ENCODE data around the gene PPP1R37. TPM values are rescaled to one million over a fixed set of nuclear protein-coding genes. Genes with fewer than 3 reads are reported as not detected.
A peak's percentile ranks its signal among the peaks of the same experiment; 100 is the strongest.

Gene PPP1R37
- total RNA-seq, 1 experiment from 2014 or later = 33.6 TPM

DNA sequence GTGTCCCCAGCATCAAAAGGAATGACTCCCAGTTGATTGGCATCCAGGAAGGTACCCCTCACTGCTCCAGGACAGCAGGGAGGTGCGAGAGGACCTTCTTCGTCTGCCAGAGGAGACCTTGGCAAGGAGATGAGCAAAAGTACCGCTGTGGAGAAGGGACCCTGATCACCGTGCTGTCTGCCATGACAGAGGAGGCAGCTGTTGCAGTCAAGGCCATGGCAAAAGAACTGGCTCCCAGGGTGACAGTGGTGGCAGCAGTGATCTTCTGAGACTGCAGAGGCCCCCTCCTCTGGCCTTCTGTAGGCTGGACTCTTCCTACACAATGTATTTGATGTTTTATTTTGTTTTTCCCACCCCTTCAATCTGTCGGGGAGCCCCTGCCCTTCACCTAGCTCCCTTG lies 35.8 kb downstream of the PPP1R37 start:
- Histone ChIP-seq H3K9ac (ENCODE audit: extremely low read depth, insufficient read length, low read length) (no peak overlapping the region), H2AK5ac (ENCODE audit: insufficient read length, low read length) (no peak overlapping the region), H3K14ac (ENCODE audit: insufficient read depth, low read length) (no peak overlapping the region), H2BK12ac (ENCODE audit: insufficient read length, low read depth, low read length) (no peak overlapping the region), H2BK5ac (ENCODE audit: insufficient read length, low read length) (no peak overlapping the region), H3K9me3 (ENCODE audit: control insufficient read depth, low read depth, low read length) (no peaks in the 10 kb centered on the region), H3K4me1 (ENCODE audit: insufficient read depth, low read length) (no peaks in the 10 kb centered on the region; the same call in 1 of the 2 replicates), H2AFZ (ENCODE audit: low read length) (no peak overlapping the region), H4K8ac (replicated peaks; ENCODE audit: insufficient read length, low read depth, low read length) (no peak overlapping the region), H3K18ac (ENCODE audit: insufficient read length, low read depth, low read length) (no peak overlapping the region), H4K5ac (ENCODE audit: insufficient read length, low read depth, low read length) (no peak overlapping the region), H4K91ac (ENCODE audit: insufficient read length, low read depth, low read length) (no peak overlapping the region), H3K23ac (ENCODE audit: insufficient read length, low read depth, low read length) (no peak overlapping the region), H2BK120ac (ENCODE audit: low read depth, low read length, poor library complexity, severe bottlenecking) (no peak overlapping the region), H3K56ac (ENCODE audit: insufficient read length, low read depth, low read length) (no peak overlapping the region), H3K27ac (ENCODE audit: insufficient read length, low read depth, low read length) (no peak overlapping the region), H3K79me1 (ENCODE audit: insufficient read depth, low read depth, low read length, poor library complexity, severe bottlenecking) (peaks cover 6% of the 10 kb centered on the region), H3T11ph (ENCODE audit: low read length) (no peak overlapping the region), H3K4ac (ENCODE audit: low read depth, low read length) (no peak overlapping the region), H2BK20ac (ENCODE audit: low read depth, low read length, poor library complexity, severe bottlenecking) (no peak overlapping the region), H3K23me2 (ENCODE audit: insufficient read length, low read depth, low read length, poor library complexity, severe bottlenecking) (peaks cover 4% of the 10 kb centered on the region), H3K27me3 (ENCODE audit: insufficient read depth, low read length) (no peaks in the 10 kb centered on the region), H3K4me2 (ENCODE audit: insufficient read depth, insufficient read length, low read length) (no peak overlapping the region), H4K20me1 (ENCODE audit: control insufficient read depth, insufficient read depth, insufficient read length) (no peaks in the 10 kb centered on the region), H3K79me2 (ENCODE audit: insufficient read depth, low read length) (no peaks in the 10 kb centered on the region; the same call in 1 of the 2 replicates), H2BK15ac (ENCODE audit: low read depth, low read length) (no peak overlapping the region)
- H3K36me3 Mint-ChIP-seq (ENCODE audit: insufficient read depth in 1 of 3, low read depth in 3 of 3) = no peaks in the 10 kb centered on the region; a peak in 2 of 7 replicates
- no CpG with 5 or more reads among the region's 5 CpGs for WGBS (ENCODE audit: extremely low coverage, insufficient read length, low lambda C conversion rate)
- DNase-seq = no peak
- H3K9me3 Mint-ChIP-seq = no peaks in the 10 kb centered on the region
- peaks cover 20 to 27% of the 10 kb centered on the region in 2 experiments for H3K4me1 Mint-ChIP-seq
- H3K27me3 Mint-ChIP-seq (ENCODE audit: low read depth) = no peaks in the 10 kb centered on the region
- TF ChIP-seq, protein P1, sequence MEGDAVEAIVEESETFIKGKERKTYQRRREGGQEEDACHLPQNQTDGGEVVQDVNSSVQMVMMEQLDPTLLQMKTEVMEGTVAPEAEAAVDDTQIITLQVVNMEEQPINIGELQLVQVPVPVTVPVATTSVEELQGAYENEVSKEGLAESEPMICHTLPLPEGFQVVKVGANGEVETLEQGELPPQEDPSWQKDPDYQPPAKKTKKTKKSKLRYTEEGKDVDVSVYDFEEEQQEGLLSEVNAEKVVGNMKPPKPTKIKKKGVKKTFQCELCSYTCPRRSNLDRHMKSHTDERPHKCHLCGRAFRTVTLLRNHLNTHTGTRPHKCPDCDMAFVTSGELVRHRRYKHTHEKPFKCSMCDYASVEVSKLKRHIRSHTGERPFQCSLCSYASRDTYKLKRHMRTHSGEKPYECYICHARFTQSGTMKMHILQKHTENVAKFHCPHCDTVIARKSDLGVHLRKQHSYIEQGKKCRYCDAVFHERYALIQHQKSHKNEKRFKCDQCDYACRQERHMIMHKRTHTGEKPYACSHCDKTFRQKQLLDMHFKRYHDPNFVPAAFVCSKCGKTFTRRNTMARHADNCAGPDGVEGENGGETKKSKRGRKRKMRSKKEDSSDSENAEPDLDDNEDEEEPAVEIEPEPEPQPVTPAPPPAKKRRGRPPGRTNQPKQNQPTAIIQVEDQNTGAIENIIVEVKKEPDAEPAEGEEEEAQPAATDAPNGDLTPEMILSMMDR (conservative IDR thresholded peaks at IDR 0.05) = no peak
- H3K27ac Mint-ChIP-seq = 0 out of 7 replicates have a peak overlapping the region, but pooled peaks of 1 of the 3 experiments have one; percentile 47
- H3K4me3 Mint-ChIP-seq = no peak overlapping the region

Measured in H9 (cell line).